Natural killer cell (primary cell): ENCODE data around the gene MEIS2. TPM values are rescaled to one million over a fixed set of nuclear protein-coding genes. Genes with fewer than 3 reads are reported as not detected.

Experiments
- ATAC-seq, 3 donors: fragments of 150-1000 bp in 2 of 3; fragments of 200-7000 bp in 1 of 3; cut with Tn5 transposase; 1 replicate in 1 of 3; 2 replicates in 2 of 3; pipeline ENCODE4 v1.10.0; 2021; ENCODE audit warnings: mild to moderate bottlenecking in 2 of 3, moderate library complexity in 2 of 3
- DNase-seq, 2 donors: peaks; one replicate each; pipeline versions ENCODE4 v3.0.0 to v3.0.0-alpha.2; 2013 to 2021; ENCODE audit warnings: mixed read lengths in 1 of 2
- H3K27ac ChIP-seq: one replicate; pipeline ENCODE4 v1.5.1; 2013; ENCODE audit warnings: mild to moderate bottlenecking, low read length
- H3K27me3 ChIP-seq: one replicate; pipeline ENCODE4 v1.6.1; 2013; ENCODE audit warnings: low read length; ENCODE audit not compliant: control insufficient read depth, insufficient read depth
- H3K36me3 ChIP-seq: one replicate; pipeline ENCODE4 v1.6.1; 2013; ENCODE audit warnings: low read length; ENCODE audit not compliant: control insufficient read depth, insufficient read depth
- H3K4me1 ChIP-seq: one replicate; pipeline ENCODE4 v1.6.1; 2013; ENCODE audit warnings: low read length; ENCODE audit not compliant: control insufficient read depth, insufficient read depth
- H3K4me3 ChIP-seq: one replicate; pipeline ENCODE4 v1.5.1; 2013; ENCODE audit warnings: low read length
- H3K9me3 ChIP-seq: one replicate; pipeline ENCODE4 v1.6.1; 2013; ENCODE audit warnings: low read length; ENCODE audit not compliant: control insufficient read depth, insufficient read depth
- H3K27ac Mint-ChIP-seq, 2 donors: one replicate each; pipeline ENCODE4 v1.8.0; 2022; ENCODE audit warnings: mild to moderate bottlenecking in 2 of 2, mixed read lengths in 2 of 2, moderate library complexity in 1 of 2
- H3K27me3 Mint-ChIP-seq, 2 donors: one replicate each; pipeline ENCODE4 v1.8.0; 2022; ENCODE audit warnings: low read depth in 2 of 2, mixed read lengths in 2 of 2
- H3K36me3 Mint-ChIP-seq: one replicate; pipeline ENCODE4 v1.8.0; 2022; ENCODE audit warnings: mixed read lengths
- H3K4me1 Mint-ChIP-seq, 2 donors: one replicate each; pipeline ENCODE4 v1.8.0; 2022; ENCODE audit warnings: mixed read lengths in 2 of 2
- H3K4me3 Mint-ChIP-seq: one replicate; pipeline ENCODE4 v1.8.0; 2022; ENCODE audit warnings: mild to moderate bottlenecking, moderate library complexity, mixed read lengths
- H3K9me3 Mint-ChIP-seq, 2 donors: one replicate each; pipeline ENCODE4 v1.8.0; 2022; ENCODE audit warnings: mixed read lengths in 2 of 2
- WGBS: methylation state at CpG from one replicate; pipeline ENCODE4 v1.1.7; 2013; ENCODE audit warnings: missing lambda C conversion rate; ENCODE audit not compliant: insufficient coverage; 5-methylcytosine and 5-hydroxymethylcytosine counted together
- intact Hi-C: fragments of 100-400 bp; cut with micrococcal nuclease; formaldehyde crosslinking; loops from one replicate; pipeline ENCODE4 v1.14.2; 2022
- total RNA-seq, 4 donors: library from RNA; stranded (reverse); fragments of 120-200 nt in 1 of 4; gene quantifications; one replicate each; pipeline versions ENCODE4 v1.2.3 to v1.2.4, GENCODE V29; 2013 to 2022
- TF ChIP-seq, protein P1 (sequence below): fragments of 200-600 bp; IDR thresholded peaks from one replicate; pipeline ENCODE4 v1.8.0; 2022; ENCODE audit warnings: antibody characterized with exemption

Gene MEIS2
- total RNA-seq, 3 donors from 2014 or later (not counting 1 experiment from before 2014, with no cell fraction given) = 0.35 TPM; not detected in 2

- H3K4me3 Mint-ChIP-seq = no peak overlapping the region
- WGBS = 72% methylated on average over 4 of the region's 5 CpGs
- Histone ChIP-seq H3K27me3 (peaks cover 39% of the 10 kb centered on the region), H3K4me1 (no peaks in the 10 kb centered on the region), H3K36me3 (no peaks in the 10 kb centered on the region), H3K9me3 (no peaks in the 10 kb centered on the region), H3K27ac (no peak overlapping the region), H3K4me3 (no peak overlapping the region)
- H3K27ac Mint-ChIP-seq = no peak overlapping the region
- peaks cover 3 to 4% of the 10 kb centered on the region in 2 donors for H3K9me3 Mint-ChIP-seq
- H3K27me3 Mint-ChIP-seq = peaks cover 43 to 47% of the 10 kb centered on the region in 2 donors
- no peaks in the 10 kb centered on the region for H3K4me1 Mint-ChIP-seq
- peaks cover 16% of the 10 kb centered on the region for H3K36me3 Mint-ChIP-seq
- DNase-seq (no peak), ATAC-seq (no peak)
- intact Hi-C loops = no loop called here
- TF ChIP-seq, protein P1, sequence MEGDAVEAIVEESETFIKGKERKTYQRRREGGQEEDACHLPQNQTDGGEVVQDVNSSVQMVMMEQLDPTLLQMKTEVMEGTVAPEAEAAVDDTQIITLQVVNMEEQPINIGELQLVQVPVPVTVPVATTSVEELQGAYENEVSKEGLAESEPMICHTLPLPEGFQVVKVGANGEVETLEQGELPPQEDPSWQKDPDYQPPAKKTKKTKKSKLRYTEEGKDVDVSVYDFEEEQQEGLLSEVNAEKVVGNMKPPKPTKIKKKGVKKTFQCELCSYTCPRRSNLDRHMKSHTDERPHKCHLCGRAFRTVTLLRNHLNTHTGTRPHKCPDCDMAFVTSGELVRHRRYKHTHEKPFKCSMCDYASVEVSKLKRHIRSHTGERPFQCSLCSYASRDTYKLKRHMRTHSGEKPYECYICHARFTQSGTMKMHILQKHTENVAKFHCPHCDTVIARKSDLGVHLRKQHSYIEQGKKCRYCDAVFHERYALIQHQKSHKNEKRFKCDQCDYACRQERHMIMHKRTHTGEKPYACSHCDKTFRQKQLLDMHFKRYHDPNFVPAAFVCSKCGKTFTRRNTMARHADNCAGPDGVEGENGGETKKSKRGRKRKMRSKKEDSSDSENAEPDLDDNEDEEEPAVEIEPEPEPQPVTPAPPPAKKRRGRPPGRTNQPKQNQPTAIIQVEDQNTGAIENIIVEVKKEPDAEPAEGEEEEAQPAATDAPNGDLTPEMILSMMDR = no peak
Measured at GRCh38 chr15:37112971-37113670, 12.8 kb upstream of the MEIS2 start.

DNA sequence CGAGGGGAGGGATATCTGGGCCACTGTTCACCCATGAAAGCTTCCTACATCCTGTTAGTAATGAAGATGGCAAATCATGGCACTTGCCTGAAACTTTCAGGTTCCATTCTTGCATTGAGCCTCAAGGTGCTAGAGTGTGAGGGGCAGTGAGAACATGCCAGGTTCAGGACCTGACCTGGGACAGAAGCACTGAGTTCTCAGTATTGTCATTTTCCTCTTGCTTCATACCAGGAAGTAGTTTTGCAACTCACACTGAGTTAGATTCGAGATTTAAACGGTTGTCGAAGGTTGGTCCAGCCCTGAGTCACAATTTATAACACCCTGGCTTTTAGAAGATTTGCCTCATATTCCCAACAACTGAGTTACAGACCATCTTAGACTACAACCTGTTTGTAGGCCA is 11.8 kb upstream of the MEIS2 start:
- Mint-ChIP-seq H3K36me3 (peaks cover 23% of the 10 kb centered on the region), H3K27ac (no peak overlapping the region), H3K27me3 (peaks cover 47 to 55% of the 10 kb centered on the region in 2 donors), H3K4me3 (no peak overlapping the region), H3K9me3 (peaks cover 4 to 6% of the 10 kb centered on the region in 2 donors), H3K4me1 (no peaks in the 10 kb centered on the region)
- Histone ChIP-seq H3K4me3 (no peak overlapping the region), H3K4me1 (no peaks in the 10 kb centered on the region), H3K36me3 (no peaks in the 10 kb centered on the region), H3K27ac (no peak overlapping the region), H3K27me3 (peaks cover 47% of the 10 kb centered on the region), H3K9me3 (no peaks in the 10 kb centered on the region)
- intact Hi-C loops = no loop called here
- ATAC-seq (no peak), DNase-seq (no peak)
- WGBS = 10% methylated on average over 4 of the region's 4 CpGs
- TF ChIP-seq, protein P1 = no peak

DNA sequence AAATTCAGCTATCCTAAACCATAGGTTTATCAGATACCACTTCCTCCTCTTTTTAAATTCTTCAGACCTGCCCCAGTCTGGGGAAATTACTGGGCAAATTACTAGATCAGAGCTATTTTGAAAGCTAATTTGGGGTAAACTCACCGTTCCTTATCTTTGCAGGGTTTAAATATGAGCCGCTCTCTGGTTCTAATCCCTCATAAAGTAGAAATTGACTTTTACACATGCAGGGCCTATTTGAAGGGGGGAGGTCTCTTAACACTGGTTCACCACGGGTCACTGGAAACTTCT is 11.0 kb upstream of the MEIS2 start:
- Histone ChIP-seq H3K27me3 (peaks cover 54% of the 10 kb centered on the region), H3K4me3 (no peak overlapping the region), H3K4me1 (no peaks in the 10 kb centered on the region), H3K9me3 (no peaks in the 10 kb centered on the region), H3K27ac (no peak overlapping the region), H3K36me3 (no peaks in the 10 kb centered on the region)
- H3K27me3 Mint-ChIP-seq = peaks cover 49 to 61% of the 10 kb centered on the region in 2 donors
- H3K9me3 Mint-ChIP-seq = peaks cover 4 to 6% of the 10 kb centered on the region in 2 donors
- DNase-seq (no peak), ATAC-seq (no peak)
- TF ChIP-seq, protein P1 = no peak
- no peak overlapping the region for H3K27ac Mint-ChIP-seq
- 17% methylated on average over 2 of the region's 3 CpGs for WGBS
- no peaks in the 10 kb centered on the region for H3K4me1 Mint-ChIP-seq
- peaks cover 28% of the 10 kb centered on the region for H3K36me3 Mint-ChIP-seq
- intact Hi-C loops = no loop called here
- no peak overlapping the region for H3K4me3 Mint-ChIP-seq
